SK-N-MC (cell line): ENCODE results near the gene NXPH2.

Experiments used
- EZH2 ChIP-seq: fragments of 200-600 bp; sonication (generic); IDR thresholded peaks from one replicate; pipeline ENCODE4 v1.6.1; 2017; ENCODE audit warnings: antibody characterized with exemption
- FOXP2 ChIP-seq: optimal IDR thresholded peaks from 2 replicates; pipeline ENCODE3; 2011; ENCODE audit warnings: mild to moderate bottlenecking, moderate library complexity; ENCODE audit not compliant: insufficient read depth; ENCODE audit errors: extremely low read length, control extremely low read depth
- POLR2AphosphoS5 ChIP-seq: IDR thresholded peaks from 2 replicates; pipeline ENCODE4 v1.6.1; 2012; ENCODE audit warnings: mild to moderate bottlenecking, low read depth, low read length, borderline replicate concordance

DNA sequence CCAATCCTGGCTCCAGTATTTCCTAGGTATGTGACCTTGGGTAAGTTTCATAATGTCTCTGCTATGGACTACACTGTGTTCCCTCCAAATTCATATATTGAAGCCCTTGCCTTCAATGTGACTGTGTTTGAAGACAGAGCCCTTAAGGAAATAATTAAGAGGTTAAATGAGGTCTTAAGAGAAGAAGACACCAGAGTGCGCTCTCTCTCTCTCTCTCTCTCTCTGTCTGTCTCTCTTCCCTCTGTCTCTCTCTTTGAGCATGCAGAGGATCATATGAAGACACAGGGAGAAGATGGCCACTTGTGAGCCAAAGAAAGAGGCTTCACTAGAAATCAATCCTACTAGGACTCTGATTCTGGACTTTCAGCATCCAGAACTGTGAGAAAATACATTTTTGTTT, 52.2 kb downstream of the NXPH2 start:
- no peak for TF ChIP-seq EZH2
- no peak for TF ChIP-seq POLR2AphosphoS5
- TF ChIP-seq FOXP2 = no peak
